Activated T-cell treated with anti-CD3 and anti-CD28 coated beads, Interleukin-2, amount 50 U/mL, for 1 hour (primary cell): ENCODE measurements around the gene AQP10.

Source experiments
- DNase-seq: peaks from one replicate; pipeline ENCODE4 v3.0.0-alpha.2; 2020

The AQP10 gene

DNA sequence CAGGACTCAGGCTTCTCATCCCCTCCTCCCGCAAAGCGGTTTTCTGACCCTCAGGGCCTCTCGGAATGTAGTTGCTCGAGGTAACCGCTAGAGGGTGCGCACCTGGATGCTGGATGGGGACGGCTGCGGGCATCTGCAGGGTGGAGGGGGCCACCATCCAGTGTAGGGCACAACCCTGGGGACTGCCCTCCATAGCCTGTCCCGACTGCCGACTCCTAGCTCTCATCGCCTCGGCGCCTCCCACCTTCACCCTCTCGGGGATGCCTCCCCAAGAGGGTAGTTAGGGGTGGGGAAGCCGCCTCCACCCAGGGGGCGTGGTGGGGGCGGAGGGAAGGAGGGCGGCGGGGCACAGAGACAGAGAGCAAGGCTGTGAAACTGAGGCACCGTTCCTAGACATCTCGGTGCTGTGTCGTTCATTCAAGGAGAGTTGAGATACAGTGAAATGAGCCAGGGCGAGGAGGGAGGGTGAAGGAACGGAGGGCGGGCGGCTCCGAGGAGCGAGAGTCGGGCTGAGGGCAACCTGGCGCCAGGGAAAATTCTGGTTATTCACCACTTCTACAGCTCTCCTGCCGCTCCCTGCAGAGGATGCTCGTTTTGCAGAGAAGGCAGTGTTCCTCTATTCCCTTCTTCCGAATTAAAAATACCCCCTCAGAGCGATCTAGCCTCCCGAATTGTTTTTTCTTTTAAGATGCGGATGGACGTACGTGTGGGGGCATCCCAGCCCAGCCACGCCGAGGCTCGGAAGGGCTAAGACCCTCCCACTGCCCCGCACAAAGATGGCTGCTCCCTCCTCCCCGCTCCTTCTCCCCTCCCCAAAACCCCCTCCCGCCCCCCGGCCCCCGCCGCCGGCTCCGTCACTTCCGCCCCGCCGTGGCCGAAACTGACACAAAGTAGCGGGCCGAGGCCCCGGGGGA is 4.0 kb downstream of the AQP10 start, which contains the start of gene ATP8B2:
TSS of gene ATP8B2 (plus strand) at position 857 of the 914 bp plus-strand sequence. CDS start 2,617 bp downstream, outside the sequence.
- peak; percentile 80 for DNase-seq

DNA sequence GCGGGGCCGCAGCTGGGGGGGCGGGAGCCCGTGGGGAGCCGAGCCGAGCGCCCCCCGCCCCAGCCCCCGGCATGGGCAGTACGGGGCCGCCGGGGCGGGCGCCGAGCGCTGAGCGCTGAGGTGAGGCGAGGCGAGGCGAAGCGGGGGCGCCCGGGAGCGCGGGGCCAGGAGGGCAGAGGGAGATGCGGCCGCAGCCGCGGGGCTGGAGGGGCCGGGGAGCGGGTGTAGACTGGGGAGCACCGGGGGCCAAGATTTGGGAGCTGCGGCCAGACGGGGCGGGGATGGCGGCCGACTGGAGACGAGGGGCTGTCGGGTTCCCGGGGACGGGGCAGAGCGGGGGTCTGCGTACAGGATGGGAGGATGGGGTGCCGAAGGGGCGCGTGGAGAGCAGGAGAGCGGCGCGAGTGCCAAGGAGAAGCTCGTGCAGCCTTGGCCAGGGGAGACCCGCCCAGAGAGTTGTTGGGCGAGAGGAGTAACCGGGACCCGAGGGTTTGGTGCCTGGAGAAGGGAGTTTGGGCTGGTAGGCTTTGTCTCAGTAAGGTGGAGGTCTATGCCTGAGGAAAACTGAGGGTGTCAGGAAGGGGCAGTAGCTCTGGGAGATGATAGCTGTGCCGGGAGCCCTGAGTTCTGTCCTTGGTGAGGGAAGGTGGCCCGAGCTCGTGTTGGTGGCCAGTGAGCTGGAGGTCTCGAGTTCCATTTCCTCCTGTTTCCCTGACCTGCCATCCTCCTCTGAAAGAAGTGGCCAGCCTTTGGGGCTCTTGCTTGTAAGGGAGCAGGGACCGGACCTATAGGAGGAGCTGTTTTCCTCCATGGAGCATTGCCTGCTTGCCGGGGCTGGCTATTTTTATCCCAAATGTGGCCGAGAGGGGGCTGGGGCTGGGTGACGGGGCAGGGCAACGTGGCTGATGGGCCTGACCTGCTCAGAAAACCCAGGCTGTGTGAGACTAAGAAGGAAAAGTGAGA is 5.0 kb downstream of the AQP10 start:
- DNase-seq, result peak; percentile 53

DNA sequence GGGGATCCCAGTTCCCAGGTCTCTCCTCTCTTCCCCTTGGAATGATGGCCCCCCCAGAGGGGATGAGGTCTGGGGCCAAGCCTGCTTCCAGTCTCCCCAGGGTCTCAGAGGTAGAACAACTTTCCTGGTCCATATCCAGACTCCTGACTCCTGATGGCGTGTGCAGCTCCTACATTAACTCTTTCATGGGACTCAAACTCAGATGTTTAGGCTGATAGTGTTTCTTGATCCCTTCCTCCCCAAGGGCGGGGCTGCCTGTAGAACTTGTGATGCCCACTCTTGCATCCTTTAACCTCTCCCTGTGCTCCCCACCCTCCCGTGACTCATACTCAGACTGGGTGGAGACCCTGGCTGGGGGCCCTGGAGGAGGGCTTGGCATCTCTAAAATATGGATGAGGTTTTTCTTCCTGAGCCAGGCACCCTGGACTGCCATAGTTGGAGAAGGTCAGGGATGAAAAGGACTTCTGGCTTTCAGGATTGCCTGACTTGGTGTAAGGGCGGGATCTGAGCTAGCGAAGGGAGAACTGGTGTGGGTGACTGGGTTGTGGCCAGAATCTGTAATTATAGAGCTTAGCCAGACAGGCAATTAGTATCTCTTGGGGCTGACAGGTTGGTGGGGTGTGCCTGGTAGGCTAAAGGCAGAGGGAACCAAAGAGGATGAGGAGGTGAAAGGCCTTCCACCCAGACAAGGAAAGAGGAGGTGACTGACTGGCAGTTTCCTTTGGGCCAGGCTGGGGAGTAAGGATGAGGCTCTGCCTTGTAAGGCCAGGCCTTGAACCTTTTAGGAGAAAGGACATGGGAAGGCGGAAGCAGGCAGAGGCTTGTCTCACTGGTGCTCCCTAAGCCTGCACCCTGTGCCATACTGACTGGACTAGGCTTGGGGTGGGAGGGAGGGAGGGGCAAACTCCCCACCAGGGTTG is 5.9 kb downstream of the AQP10 start:
- DNase-seq, result peak; percentile 36

DNA sequence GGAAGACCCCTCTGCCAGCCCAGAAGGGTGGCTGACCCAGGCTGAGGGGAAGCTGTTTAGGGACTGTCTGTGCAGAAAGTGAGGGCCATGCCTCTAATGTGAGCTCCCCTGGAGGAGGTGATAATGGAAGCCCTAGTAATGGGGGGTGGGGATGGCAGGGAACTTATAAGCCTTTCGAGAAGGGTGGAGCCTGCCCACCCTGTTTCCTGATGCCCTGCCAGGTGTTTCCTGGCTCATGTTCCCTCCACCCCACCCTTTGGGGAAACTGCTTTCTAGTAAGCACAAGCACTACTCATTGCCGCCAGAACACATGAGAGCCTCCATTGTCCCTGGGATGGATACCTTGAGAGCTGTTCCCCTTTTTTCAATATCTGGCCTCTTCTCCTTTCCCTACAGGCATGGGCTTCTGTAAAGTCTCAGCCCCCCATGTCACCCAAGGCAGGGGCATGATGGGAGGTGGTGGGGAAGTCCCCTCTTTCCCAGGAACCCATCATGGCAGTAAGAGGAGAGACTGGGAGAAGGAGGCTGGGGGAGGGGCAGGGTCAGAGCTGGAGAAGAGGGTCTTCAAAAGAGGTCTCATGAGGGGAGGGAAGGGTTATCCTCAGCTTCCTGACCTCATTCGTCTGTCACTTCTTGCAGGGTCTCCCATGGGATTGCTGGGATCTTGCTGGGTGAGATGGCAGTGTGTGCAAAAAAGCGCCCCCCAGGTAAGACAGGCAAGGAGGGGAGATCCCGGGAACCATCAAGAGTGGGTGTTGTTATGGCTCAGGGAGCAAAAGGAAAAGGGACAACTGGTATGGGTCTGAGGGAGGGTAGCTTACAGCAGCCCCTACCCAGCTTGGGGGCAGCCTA is 6.8 kb downstream of the AQP10 start:
- no peak for DNase-seq

DNA sequence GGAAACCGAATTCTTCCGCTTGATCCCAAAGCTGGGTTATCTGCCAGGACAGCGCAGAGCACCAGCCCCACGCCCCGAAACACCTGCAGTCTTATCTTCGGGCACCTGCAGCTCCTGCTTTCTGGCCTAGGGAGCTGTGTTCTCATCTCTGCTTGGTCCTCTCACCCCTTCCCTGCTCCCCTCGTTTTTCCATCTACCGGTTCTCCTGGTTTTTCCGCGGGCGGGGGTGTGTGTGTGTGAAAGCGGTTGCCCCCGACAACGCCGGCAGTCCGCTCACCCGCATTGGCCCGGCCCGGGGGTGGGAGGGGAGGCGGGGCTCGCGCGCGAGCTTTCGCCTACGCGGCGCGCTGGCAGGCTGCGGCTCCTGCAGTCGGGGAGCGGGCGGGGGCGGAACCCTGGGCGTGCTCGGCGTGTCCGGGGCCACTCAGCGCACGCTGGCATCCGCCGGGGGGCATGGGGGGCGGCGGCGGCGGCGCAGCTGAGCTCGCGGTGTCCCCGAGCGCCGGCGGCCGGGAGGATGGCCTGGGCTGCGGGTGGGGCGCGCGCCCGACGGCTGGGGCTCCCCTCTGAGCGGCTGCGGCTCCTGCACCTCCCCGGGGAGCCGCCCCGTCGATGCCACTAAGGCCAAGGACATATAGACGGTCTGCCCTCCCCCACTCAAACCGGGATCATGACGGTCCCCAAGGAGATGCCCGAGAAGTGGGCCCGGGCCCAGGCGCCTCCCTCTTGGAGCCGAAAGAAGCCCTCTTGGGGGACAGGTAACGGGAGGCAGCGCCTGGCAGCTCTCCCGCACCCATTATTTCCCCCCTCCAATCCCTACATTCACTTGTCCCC is 7.6 kb downstream of the AQP10 start:
- DNase-seq, result peak; percentile 88

DNA sequence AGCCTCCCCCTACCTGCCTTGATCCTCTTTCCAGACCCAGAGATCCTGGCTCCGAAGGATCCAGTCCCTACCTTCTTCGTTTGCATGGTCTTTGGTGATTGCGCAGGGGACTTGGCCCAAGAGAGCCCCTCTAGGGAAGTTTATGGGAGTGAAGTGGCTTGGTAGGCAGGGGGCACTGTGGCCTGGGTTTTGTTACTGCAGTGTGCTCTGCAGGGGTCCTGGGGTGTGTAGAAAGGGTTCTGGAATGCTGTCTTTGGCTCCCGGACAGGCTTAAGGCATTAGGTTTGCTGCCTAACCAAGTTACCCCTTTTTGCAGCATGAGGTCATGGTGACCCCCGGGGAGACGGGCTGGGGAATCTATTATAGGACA is 8.2 kb downstream of the AQP10 start:
- DNase-seq, result no peak

DNA sequence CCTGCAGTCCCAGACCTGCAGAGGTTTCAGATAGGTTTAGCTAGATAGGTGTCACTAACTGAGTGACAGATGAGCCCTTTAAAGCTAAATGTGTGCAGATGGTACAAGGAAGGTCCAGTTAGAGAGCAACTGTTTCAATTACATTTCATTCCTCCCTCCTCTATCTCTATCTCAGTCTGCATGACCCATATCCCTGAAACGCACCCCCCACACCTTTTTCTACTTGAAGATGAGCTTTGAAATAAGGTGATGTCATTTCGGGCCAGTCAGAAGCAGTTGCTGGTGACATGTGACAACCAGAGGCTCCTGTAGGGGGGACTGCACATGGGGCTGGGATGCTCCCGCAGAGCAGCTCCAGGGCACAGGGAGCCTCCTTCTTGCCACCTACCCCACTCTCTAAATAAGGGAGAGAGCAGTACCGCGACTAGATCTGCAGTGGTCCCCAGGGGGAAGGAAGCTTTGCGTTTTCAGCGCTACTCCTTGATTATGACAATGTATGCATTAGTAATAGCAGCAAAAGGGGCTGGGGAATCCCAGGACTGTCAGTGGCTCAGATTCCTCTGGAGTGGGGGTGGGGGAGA is 8.7 kb downstream of the AQP10 start:
- no peak for DNase-seq

DNA sequence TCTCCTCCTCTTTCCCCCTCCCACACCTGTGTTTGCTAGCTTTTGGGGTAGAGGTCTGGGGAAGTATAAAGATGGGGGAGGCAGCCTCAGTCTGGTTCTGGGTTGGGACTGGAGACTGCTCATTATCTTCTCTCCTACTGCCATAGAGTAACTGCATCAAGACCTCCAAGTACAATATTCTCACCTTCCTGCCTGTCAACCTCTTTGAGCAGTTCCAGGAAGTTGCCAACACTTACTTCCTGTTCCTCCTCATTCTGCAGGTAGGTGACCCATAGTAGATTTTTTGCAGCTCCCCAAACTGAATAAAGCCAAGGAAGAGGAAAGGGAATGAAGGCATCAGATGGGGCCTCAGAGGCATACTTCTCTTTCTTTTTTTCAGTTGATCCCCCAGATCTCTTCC is 9.8 kb downstream of the AQP10 start:
- DNase-seq, result no peak

DNA sequence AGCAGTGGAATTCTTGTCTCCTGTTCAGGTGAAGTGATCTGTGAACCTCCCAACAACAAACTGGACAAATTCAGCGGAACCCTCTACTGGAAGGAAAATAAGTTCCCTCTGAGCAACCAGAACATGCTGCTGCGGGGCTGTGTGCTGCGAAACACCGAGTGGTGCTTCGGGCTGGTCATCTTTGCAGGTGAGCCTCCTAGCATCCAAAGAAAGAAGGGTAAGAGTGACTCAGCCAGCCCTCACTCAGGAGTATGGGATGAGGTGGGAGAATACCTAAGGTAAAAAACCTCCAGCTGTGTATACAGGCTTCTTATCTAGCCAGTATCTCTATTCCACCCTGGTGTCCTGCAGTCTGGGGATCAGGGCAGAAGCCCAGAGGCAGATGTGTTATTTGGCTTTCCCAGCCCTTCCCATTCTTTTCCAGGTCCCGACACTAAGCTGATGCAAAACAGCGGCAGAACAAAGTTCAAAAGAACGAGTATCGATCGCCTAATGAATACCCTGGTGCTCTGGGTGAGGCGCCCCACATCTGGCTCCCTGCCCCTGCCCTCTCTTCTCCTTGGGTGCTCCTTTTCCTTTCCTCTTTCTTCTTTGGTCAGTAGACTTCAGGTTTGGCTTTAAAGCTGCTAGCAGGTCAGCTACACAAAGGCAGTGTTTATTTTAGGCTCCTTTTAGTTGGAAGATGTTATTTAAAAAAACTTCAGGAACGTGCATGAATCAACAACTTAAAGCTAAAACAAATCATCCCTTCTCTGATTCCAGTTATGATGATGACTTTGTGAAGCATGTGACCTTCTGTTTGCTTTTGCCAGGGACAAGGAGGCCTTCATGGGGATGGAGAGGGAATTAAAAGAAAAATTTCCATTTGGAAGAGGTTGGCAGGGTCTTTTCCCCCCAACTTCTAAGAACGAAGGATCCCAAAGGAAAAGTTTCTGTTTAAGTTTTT is 13.5 kb downstream of the AQP10 start:
- no peak for DNase-seq

DNA sequence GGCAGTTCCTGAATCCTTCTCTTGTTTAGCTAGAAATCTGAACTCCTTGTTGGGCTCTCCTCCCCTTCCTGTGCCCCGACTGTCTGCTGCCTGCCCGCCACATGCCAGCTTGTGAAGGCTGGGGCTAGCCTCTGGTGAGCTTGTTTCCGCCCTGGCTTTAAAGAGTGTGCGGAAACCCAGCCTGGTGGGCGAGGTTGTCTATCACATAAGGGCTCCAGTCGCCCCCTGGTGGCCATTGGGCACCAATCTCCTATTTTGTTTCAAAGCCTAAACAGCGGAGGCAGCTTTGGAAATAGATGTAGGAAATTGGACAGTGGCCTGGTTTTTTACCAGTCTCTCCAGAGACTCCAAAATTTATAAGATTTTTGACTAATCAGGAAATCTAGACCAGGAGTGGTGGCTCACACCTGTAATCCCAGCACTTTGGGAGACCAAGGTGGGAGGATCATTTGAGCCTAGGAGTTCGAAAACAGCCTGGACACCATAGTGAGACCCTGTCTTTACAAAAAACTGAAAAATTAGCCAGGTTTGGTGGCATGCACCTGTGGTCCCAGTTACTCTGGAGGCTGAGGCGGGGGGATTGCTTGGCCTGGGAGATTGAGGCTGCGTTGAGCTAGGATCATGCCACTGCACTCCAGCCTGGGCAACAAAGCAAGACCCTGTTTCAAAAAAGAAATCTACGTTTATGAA is 14.3 kb downstream of the AQP10 start:
- DNase-seq, result peak; percentile 87

DNA sequence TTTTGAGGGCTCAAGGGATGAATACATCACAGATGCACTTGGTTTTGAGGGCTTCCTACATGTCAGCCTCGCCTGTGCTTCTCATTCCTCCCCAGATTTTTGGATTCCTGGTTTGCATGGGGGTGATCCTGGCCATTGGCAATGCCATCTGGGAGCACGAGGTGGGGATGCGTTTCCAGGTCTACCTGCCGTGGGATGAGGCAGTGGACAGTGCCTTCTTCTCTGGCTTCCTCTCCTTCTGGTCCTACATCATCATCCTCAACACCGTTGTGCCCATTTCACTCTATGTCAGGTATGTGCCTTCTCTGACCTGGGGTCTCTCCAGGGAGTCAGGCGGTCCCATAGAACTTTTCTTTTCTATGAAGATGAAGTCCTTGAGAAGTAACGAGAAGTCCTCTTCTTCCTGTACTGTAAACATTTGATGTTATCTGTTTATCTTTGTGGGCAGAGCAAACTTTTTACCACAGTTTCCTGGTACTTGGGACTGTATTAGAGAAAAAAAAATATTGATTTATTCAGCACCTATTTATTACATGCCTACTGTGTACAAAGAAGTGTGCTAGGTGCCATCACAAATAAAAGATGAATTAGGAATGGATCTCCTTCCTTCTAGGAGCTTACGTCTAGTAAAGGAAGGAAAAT is 16.5 kb downstream of the AQP10 start:
- no peak for DNase-seq

DNA sequence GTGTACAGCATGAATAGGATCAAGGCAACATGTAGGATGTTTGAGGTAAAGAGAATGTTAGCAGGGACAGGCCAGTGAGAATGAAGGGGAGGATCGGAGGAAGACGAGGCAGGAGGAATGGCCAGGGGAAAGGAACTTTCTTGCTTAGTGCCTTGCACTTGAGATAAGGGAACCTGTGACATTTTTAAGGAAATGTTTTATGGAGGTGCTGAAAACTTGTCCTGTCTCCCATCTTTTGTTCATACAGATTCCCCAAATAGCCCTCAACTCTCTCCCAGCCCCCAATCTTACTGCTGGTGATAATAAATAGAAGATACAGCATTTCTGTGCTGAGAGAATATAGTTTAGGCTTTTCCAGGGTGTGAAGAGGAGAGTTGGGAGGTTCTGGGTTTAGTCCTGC is 18.0 kb downstream of the AQP10 start:
- no peak for DNase-seq

DNA sequence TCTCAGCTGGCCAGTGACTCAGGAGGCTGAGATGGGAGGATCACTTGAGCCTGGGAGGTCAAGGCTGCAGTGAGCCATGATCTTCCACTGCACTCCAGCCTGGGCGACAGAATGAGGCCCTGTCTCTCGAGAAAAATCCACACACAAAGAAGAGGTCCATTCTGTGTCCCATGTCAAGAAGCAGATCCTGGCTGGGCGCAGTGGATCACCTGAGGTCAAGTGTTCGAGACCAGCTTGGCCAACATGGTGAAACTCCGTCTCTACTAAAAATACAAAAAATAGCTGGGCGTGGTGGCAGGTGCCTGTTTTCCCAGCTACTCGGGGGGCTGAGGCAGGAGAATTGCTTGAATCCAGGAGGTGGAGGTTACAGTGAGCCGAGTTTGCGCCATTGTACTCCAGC is 20.5 kb downstream of the AQP10 start:
- DNase-seq, result peak; percentile 13

DNA sequence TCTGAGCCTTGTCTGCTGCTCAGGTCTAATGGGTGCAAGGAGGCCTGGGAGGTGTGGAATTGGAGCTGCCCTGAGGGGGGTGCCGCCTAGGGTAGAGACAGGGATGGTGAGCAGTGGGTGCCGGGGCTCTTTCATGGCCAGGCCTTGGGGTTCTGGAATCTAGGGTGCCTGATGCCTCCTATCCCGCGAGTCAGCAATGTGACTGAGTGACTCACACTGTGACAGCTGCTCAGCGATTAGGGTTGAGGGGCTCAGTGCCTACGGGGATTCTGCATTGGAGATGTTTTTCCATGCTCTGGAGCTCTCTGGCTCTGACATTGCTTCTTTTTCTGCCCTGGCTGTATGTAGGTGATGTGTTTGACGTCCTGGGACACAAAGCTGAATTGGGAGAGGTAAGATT is 21.2 kb downstream of the AQP10 start:
- peak; percentile 28 for DNase-seq

DNA sequence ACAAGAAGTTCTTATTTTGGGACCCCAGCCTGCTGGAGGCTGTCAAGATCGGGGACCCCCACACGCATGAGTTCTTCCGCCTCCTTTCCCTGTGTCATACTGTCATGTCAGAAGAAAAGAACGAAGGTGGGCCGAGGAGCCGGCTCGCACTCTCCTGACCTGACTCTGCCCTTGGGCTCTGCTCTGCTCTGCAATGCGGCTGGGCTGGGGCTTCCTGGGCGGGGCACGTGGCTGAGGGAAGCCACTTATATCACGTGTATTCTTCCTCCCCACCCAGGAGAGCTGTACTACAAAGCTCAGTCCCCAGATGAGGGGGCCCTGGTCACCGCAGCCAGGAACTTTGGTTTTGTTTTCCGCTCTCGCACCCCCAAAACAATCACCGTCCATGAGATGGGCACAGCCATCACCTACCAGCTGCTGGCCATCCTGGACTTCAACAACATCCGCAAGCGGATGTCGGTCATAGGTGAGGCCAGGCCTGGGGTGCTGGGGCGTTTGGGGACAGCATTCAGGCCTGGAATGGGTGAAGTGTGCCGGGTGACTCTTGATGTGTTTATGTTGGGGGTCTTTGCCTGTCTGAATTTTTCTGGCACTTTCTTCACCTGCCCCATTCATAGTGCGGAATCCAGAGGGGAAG is 22.1 kb downstream of the AQP10 start:
- DNase-seq, result peak; percentile 75

DNA sequence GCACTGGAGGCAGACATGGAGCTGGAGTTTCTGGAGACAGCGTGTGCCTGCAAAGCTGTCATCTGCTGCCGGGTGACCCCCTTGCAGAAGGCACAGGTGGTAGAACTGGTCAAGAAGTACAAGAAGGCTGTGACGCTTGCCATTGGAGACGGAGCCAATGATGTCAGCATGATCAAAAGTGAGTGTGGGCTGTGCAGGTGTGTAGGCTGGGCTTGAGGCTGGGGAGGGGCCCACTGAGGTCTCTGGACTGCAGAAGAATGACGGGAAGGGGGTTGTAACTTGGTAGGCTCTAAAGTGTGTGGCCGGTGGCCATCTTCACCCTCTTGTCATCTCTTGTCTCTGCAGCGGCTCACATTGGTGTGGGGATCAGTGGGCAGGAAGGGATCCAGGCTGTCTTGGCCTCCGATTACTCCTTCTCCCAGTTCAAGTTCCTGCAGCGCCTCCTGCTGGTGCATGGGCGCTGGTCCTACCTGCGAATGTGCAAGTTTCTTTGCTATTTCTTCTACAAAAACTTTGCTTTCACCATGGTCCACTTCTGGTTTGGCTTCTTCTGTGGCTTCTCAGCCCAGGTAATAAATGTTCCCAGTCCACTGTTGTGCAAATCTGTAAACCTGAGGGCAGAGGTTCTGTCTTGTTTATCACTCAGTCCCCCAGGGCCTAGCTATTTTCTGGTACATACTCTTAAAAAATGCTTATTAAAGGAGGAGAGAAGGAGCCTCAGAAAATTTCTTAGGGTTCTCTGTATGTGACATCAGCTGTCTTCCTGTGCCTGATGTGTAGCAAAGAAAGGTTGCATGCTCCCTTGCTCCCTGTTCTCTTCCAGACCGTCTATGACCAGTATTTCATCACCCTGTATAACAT is 24.3 kb downstream of the AQP10 start:
- DNase-seq, result peak; percentile 81
